ENCODE measurements around the gene GJA4.
"Not testable (repeated sequence)": the region's sequence is repeated elsewhere in the genome, so short reads cannot be mapped to it uniquely, and the experiment has no call there.

Gene GJA4

GRCh38 chr1:34816332-34816731 is 23.5 kb downstream of the GJA4 start:
- POLR2A ChIA-PET, result no interaction called here
- TF ChIP-seq CTCF (IDR thresholded peaks at IDR 0.05; ENCODE audit: control extremely low read depth, extremely low read depth, low read depth, missing control alignments), result no peak
- no peak for DNase-seq (ENCODE audit: extremely low spot score)
- CTCF ChIA-PET, result interaction anchor here (1.7 kb wide), 1 partner anchor 36 kb away, joined by 5 read pairs; no protein-coding TSS in a partner anchor

GRCh38 chr1:34816778-34817177 is 24.0 kb downstream of the GJA4 start:
- TF ChIP-seq CTCF (IDR thresholded peaks at IDR 0.05; ENCODE audit: control extremely low read depth, extremely low read depth, low read depth, missing control alignments), result no peak
- CTCF ChIA-PET, result interaction anchor here (1.7 kb wide), 1 partner anchor 36 kb away, joined by 5 read pairs; no protein-coding TSS in a partner anchor
- no peak for DNase-seq (ENCODE audit: extremely low spot score)
- POLR2A ChIA-PET, result no interaction called here

GRCh38 chr1:34818862-34819261 is 26.1 kb downstream of the GJA4 start:
- CTCF ChIA-PET; DNase-seq (ENCODE audit: extremely low spot score); POLR2A ChIA-PET: not testable (repeated sequence)

GRCh38 chr1:34822202-34822601 is 29.4 kb downstream of the GJA4 start:
- TF ChIP-seq CTCF (IDR thresholded peaks at IDR 0.05; ENCODE audit: control extremely low read depth, extremely low read depth, low read depth, missing control alignments), result no peak
- ChIA-PET POLR2A (no interaction called here), CTCF (no interaction called here)
- no peak for DNase-seq (ENCODE audit: extremely low spot score)

- ChIA-PET POLR2A (no interaction called here), CTCF (interaction anchor here (1.0 to 1.8 kb wide), 3 partner anchors 17 to 42 kb away, joined by 3 to 6 read pairs (median 3); no protein-coding TSS in a partner anchor)
- DNase-seq (ENCODE audit: extremely low spot score), result no peak
- no peak for TF ChIP-seq CTCF (IDR thresholded peaks at IDR 0.05; ENCODE audit: control extremely low read depth, extremely low read depth, low read depth, missing control alignments)
Observed at GRCh38 chr1:34824817-34825454, 32.1 kb downstream of the GJA4 start.

- ChIA-PET CTCF (interaction anchor here (1.1 to 2.1 kb wide), 3 partner anchors 11 to 27 kb away, joined by 3 to 9 read pairs (median 4); no protein-coding TSS in a partner anchor), POLR2A (no interaction called here)
- DNase-seq (ENCODE audit: extremely low spot score), result no peak
- no peak for TF ChIP-seq CTCF (IDR thresholded peaks at IDR 0.05; ENCODE audit: control extremely low read depth, extremely low read depth, low read depth, missing control alignments)
Observed at GRCh38 chr1:34825455-34826091, 32.8 kb downstream of the GJA4 start.

GRCh38 chr1:34827341-34827941 is 34.6 kb downstream of the GJA4 start:
- ChIA-PET POLR2A (no interaction called here), CTCF (interaction anchor here (2.1 kb wide), 1 partner anchor 25 kb away, joined by 9 read pairs; no protein-coding TSS in a partner anchor)
- no peak for DNase-seq (ENCODE audit: extremely low spot score)
- TF ChIP-seq CTCF (IDR thresholded peaks at IDR 0.05; ENCODE audit: control extremely low read depth, extremely low read depth, low read depth, missing control alignments), result no peak

Data from GM10248 (cell line).